ENCODE results near the gene LRG1. TPM values are rescaled to one million over a fixed set of nuclear protein-coding genes. Genes with fewer than 3 reads are reported as not detected.

LRG1 gene
- total and polyA plus RNA-seq, 4 donors = 57.8 to 1,122 (median 661) TPM

GRCh38 chr19:4507150-4507452, 32.7 kb downstream of the LRG1 start (continued):
- no peak for TF ChIP-seq CTCF (IDR thresholded peaks at IDR 0.05; ENCODE audit: low read depth, low read length, missing input control)
- no peak for TF ChIP-seq TAF1 (conservative IDR thresholded peaks at IDR 0.05)
- TF ChIP-seq HNF4G (IDR thresholded peaks at IDR 0.05) = no peak
- TF ChIP-seq JUND (IDR thresholded peaks at IDR 0.05) = no peak
- no peak for TF ChIP-seq HNF4A (conservative IDR thresholded peaks at IDR 0.05)
- TF ChIP-seq NR2F2 (IDR thresholded peaks at IDR 0.05) = no peak
- no peak for TF ChIP-seq GABPA (IDR thresholded peaks at IDR 0.05 in 1 of 2, conservative IDR thresholded peaks at IDR 0.05 in 1 of 2)

- H3K36me3 ChIP-seq (ENCODE audit: control insufficient read depth in 4 of 4, insufficient read depth in 3 of 4, low read depth in 1 of 4, low read length in 3 of 4) = peaks cover 9 to 75% (median 22%) of the 10 kb centered on the region in 4 donors
These were observed 33.2 kb downstream of the LRG1 start for GRCh38 chr19:4506449-4507149.

GRCh38 chr19:4505570-4506448, 34.0 kb downstream of the LRG1 start:
- 96% methylated on average over 34 of the region's 34 CpGs for WGBS
- Histone ChIP-seq H3K9me3 (ENCODE audit: control insufficient read depth in 4 of 4, low read length in 3 of 4) (no peaks in the 10 kb centered on the region), H3K27ac (ENCODE audit: low read depth in 1 of 2, low read length in 2 of 2) (no peak overlapping the region), H3K4me3 (ENCODE audit: low read depth in 1 of 3, low read length in 3 of 3) (no peak overlapping the region), H3K36me3 (ENCODE audit: control insufficient read depth in 4 of 4, insufficient read depth in 3 of 4, low read depth in 1 of 4, low read length in 3 of 4) (peaks cover 12 to 78% (median 23%) of the 10 kb centered on the region in 4 donors), H3K27me3 (ENCODE audit: control insufficient read depth in 4 of 4, insufficient read depth in 4 of 4, low read length in 3 of 4) (no peaks in the 10 kb centered on the region), H3K9ac (ENCODE audit: low read depth in 1 of 2, low read length in 2 of 2) (no peak overlapping the region), H3K4me1 (ENCODE audit: control insufficient read depth in 4 of 4, insufficient read depth in 4 of 4, low read length in 3 of 4) (no peaks in the 10 kb centered on the region)
- no peak for DNase-seq (ENCODE audit: low spot score)
- TF ChIP-seq ATF3 (IDR thresholded peaks at IDR 0.05) (no peak), RAD21 (IDR thresholded peaks at IDR 0.05) (no peak), SP1 (IDR thresholded peaks at IDR 0.05) (no peak), FOXA1 (IDR thresholded peaks at IDR 0.05) (no peak), RXRA (IDR thresholded peaks at IDR 0.05) (no peak), GABPA (IDR thresholded peaks at IDR 0.05 in 1 of 2, conservative IDR thresholded peaks at IDR 0.05 in 1 of 2) (no peak), REST (IDR thresholded peaks at IDR 0.05) (no peak), YY1 (IDR thresholded peaks at IDR 0.05) (no peak), TAF1 (conservative IDR thresholded peaks at IDR 0.05) (no peak), HNF4G (IDR thresholded peaks at IDR 0.05) (no peak), EGR1 (IDR thresholded peaks at IDR 0.05; ENCODE audit: low read depth in 2 of 2) (no peak), NR2F2 (IDR thresholded peaks at IDR 0.05) (no peak)

More at GRCh38 chr19:4506449-4507149, 33.2 kb downstream of the LRG1 start:
- no peaks in the 10 kb centered on the region for H3K4me1 ChIP-seq (ENCODE audit: control insufficient read depth in 4 of 4, insufficient read depth in 4 of 4, low read length in 3 of 4)
- TF ChIP-seq EGR1 (IDR thresholded peaks at IDR 0.05; ENCODE audit: low read depth in 2 of 2) (no peak), GABPA (IDR thresholded peaks at IDR 0.05 in 1 of 2, conservative IDR thresholded peaks at IDR 0.05 in 1 of 2) (no peak), CTCF (IDR thresholded peaks at IDR 0.05; ENCODE audit: low read depth, low read length, missing input control) (no peak)
- H3K27me3 ChIP-seq (ENCODE audit: control insufficient read depth in 4 of 4, insufficient read depth in 4 of 4, low read length in 3 of 4) = no peaks in the 10 kb centered on the region
- no peak overlapping the region for H3K27ac ChIP-seq (ENCODE audit: low read depth in 1 of 2, low read length in 2 of 2)
- WGBS = 94% methylated on average over 17 of the region's 17 CpGs
- no peak for DNase-seq (ENCODE audit: low spot score)
- no peaks in the 10 kb centered on the region for H3K9me3 ChIP-seq (ENCODE audit: control insufficient read depth in 4 of 4, low read length in 3 of 4)
- no peak overlapping the region for H3K9ac ChIP-seq (ENCODE audit: low read depth in 1 of 2, low read length in 2 of 2)
- H3K4me3 ChIP-seq (ENCODE audit: low read depth in 1 of 3, low read length in 3 of 3) = no peak overlapping the region
